Hepatocyte (in vitro differentiated cells): Measurements from ENCODE around the gene HASPIN. TPM values are rescaled to one million over a fixed set of nuclear protein-coding genes. Genes with fewer than 3 reads are reported as not detected.

ENCODE experiments used
- DNase-seq: peaks from one replicate; pipeline ENCODE4 v3.0.0-alpha.2; 2016; ENCODE audit warnings: low spot score
- H2AFZ ChIP-seq: fragments of 200-600 bp; sonication (generic); 2 replicates; pipeline ENCODE4 v1.6.0; 2016; ENCODE audit warnings: antibody characterized with exemption, mild to moderate bottlenecking
- H3K27ac ChIP-seq: fragments of 200-600 bp; sonication (generic); 2 replicates; pipeline ENCODE4 v1.5.1; 2016; ENCODE audit warnings: mild to moderate bottlenecking
- H3K27me3 ChIP-seq: fragments of 200-600 bp; sonication (generic); 2 replicates; pipeline ENCODE4 v1.6.1; 2016
- H3K36me3 ChIP-seq: fragments of 200-600 bp; sonication (generic); replicated peaks from 2 replicates; pipeline ENCODE4 v1.5.1; 2016; ENCODE audit warnings: low read depth; ENCODE audit not compliant: insufficient read depth
- H3K4me1 ChIP-seq: fragments of 200-600 bp; sonication (generic); 2 replicates; pipeline ENCODE4 v1.5.1; 2016; ENCODE audit warnings: mild to moderate bottlenecking, moderate library complexity; ENCODE audit not compliant: insufficient read depth
- H3K4me2 ChIP-seq: fragments of 200-600 bp; sonication (generic); 2 replicates; pipeline ENCODE4 v1.6.0; 2016
- H3K4me3 ChIP-seq: fragments of 200-600 bp; sonication (generic); 2 replicates; pipeline ENCODE4 v1.5.1; 2016; ENCODE audit warnings: mild to moderate bottlenecking
- H3K79me2 ChIP-seq: fragments of 200-600 bp; sonication (generic); 2 replicates; pipeline ENCODE4 v1.6.0; 2017; ENCODE audit warnings: mild to moderate bottlenecking
- H3K9me2 ChIP-seq: fragments of 200-600 bp; sonication (generic); replicated peaks from 2 replicates; pipeline ENCODE4 v1.6.0; 2017; ENCODE audit warnings: mild to moderate bottlenecking; ENCODE audit not compliant: insufficient read depth
- H3K9me3 ChIP-seq: fragments of 200-600 bp; sonication (generic); 2 replicates; pipeline ENCODE4 v1.5.1; 2016; ENCODE audit warnings: low read depth, mild to moderate bottlenecking
- H4K20me1 ChIP-seq: fragments of 200-600 bp; sonication (generic); 2 replicates; pipeline ENCODE4 v1.6.0; 2016; ENCODE audit warnings: mild to moderate bottlenecking; ENCODE audit not compliant: insufficient read depth, poor library complexity, severe bottlenecking
- EZH2 ChIP-seq: fragments of 200-600 bp; sonication (generic); IDR thresholded peaks from 2 replicates; pipeline ENCODE4 v1.6.1; 2016; ENCODE audit warnings: antibody characterized with exemption, mild to moderate bottlenecking, borderline replicate concordance
- EZH2phosphoT487 ChIP-seq: fragments of 200-600 bp; sonication (generic); IDR thresholded peaks from one replicate; pipeline ENCODE4 v1.6.1; 2018; ENCODE audit warnings: antibody characterized with exemption, mild to moderate bottlenecking, low read depth, moderate library complexity; ENCODE audit not compliant: unreplicated experiment, severe bottlenecking
- WGBS: methylation state at CpG from one replicate; pipeline ENCODE4 v1.1.6; 2016; ENCODE audit warnings: low lambda C conversion rate; ENCODE audit errors: missing lambda C conversion rate; 5-methylcytosine and 5-hydroxymethylcytosine counted together
- polyA plus RNA-seq: library from polyadenylated mRNA; unstranded; fragments of >200 nt; fragmentation: Nextera tagmentation; extraction: Ambion mirVana; gene quantifications from 2 replicates; pipeline ENCODE4 v1.2.1, GENCODE V29; 2016
- total RNA-seq: library from RNA; depleted of rRNA; stranded (reverse); fragments of >200 nt; gene quantifications from 2 replicates; pipeline ENCODE4 v1.2.3, GENCODE V29; 2014
- TF ChIP-seq, protein P1 (sequence below): fragments of 200-600 bp; sonication (generic); IDR thresholded peaks from 2 replicates; pipeline ENCODE4 v1.5.1; 2016; ENCODE audit warnings: antibody characterized with exemption, mild to moderate bottlenecking; ENCODE audit not compliant: poor library complexity

Gene HASPIN
- total and polyA plus RNA-seq, 2 experiments from 2014 or later = 1.1 to 1.5 TPM

DNA sequence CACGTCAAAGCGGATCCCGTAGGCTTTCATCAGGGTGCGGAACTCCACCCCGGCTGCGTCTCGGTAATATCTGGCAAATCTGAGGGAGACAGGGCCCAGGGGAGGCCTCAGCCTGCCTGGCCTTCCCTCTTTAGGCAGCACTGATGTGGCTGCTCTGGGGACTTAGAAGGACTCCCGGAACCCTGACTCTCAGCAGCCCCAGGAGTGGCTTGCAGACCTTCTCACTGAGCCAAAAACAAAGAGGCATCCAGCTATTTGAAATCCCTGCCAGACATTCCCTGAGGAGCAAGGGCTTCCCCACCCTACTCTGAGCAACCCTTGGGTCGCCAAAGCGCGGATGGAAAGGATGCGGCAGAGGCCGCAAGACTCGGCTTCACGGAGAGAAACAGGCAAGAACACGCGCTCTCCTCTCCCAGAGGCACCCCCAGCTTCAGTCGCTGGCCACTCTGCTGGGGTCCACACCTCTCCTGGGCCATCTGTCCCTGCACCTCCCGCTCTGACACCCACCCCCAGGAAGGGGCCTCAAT is 35.6 kb upstream of the HASPIN start:
- H3K4me2 ChIP-seq = no peak overlapping the region
- H3K27ac ChIP-seq = no peak overlapping the region
- TF ChIP-seq, protein P1, sequence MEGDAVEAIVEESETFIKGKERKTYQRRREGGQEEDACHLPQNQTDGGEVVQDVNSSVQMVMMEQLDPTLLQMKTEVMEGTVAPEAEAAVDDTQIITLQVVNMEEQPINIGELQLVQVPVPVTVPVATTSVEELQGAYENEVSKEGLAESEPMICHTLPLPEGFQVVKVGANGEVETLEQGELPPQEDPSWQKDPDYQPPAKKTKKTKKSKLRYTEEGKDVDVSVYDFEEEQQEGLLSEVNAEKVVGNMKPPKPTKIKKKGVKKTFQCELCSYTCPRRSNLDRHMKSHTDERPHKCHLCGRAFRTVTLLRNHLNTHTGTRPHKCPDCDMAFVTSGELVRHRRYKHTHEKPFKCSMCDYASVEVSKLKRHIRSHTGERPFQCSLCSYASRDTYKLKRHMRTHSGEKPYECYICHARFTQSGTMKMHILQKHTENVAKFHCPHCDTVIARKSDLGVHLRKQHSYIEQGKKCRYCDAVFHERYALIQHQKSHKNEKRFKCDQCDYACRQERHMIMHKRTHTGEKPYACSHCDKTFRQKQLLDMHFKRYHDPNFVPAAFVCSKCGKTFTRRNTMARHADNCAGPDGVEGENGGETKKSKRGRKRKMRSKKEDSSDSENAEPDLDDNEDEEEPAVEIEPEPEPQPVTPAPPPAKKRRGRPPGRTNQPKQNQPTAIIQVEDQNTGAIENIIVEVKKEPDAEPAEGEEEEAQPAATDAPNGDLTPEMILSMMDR = no peak
- TF ChIP-seq EZH2 = no peak
- 68% methylated on average over 19 of the region's 19 CpGs for WGBS
- no peak for DNase-seq
- H3K4me3 ChIP-seq = no peak overlapping the region
- no peaks in the 10 kb centered on the region for H3K36me3 ChIP-seq
- H3K27me3 ChIP-seq = peaks cover 2% of the 10 kb centered on the region
- no peaks in the 10 kb centered on the region for H3K9me2 ChIP-seq
- no peaks in the 10 kb centered on the region for H3K4me1 ChIP-seq
- H4K20me1 ChIP-seq = no peaks in the 10 kb centered on the region
- no peak overlapping the region for H2AFZ ChIP-seq
- H3K9me3 ChIP-seq = no peaks in the 10 kb centered on the region
- H3K79me2 ChIP-seq = no peaks in the 10 kb centered on the region

DNA sequence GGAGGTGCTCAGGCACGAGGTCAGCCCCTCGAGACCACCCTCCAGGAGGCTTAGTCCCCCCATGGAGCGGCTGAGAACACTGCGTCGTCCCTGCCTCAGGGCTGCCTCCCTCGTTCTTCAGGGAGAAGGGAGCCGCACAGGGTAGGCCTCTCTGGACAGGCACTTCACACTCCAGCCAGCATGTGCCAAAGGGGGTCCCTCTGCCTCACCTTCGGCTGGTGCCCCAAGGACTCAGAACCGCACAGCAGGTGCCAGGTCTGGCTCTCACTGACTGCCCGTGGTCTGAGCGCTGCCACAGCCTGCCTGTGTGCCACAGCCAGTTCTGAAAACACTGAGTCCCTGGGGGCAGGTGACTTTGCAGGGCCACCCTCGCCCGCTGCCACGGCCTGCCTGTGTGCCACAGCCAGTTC is 34.8 kb upstream of the HASPIN start:
- H3K9me2 ChIP-seq = no peaks in the 10 kb centered on the region
- H3K36me3 ChIP-seq = no peaks in the 10 kb centered on the region
- peaks cover 7% of the 10 kb centered on the region for H3K27me3 ChIP-seq
- TF ChIP-seq EZH2 (no peak), EZH2phosphoT487 (no peak)
- TF ChIP-seq, protein P1 = no peak
- no peak overlapping the region for H2AFZ ChIP-seq
- no peak for DNase-seq
- H3K4me2 ChIP-seq = no peak overlapping the region
- no peak overlapping the region for H3K4me3 ChIP-seq
- no peak overlapping the region for H3K27ac ChIP-seq
- no peaks in the 10 kb centered on the region for H3K4me1 ChIP-seq
- H4K20me1 ChIP-seq = no peaks in the 10 kb centered on the region
- no peaks in the 10 kb centered on the region for H3K79me2 ChIP-seq
- no peaks in the 10 kb centered on the region for H3K9me3 ChIP-seq
- WGBS = 84% methylated on average over 13 of the region's 14 CpGs

DNA sequence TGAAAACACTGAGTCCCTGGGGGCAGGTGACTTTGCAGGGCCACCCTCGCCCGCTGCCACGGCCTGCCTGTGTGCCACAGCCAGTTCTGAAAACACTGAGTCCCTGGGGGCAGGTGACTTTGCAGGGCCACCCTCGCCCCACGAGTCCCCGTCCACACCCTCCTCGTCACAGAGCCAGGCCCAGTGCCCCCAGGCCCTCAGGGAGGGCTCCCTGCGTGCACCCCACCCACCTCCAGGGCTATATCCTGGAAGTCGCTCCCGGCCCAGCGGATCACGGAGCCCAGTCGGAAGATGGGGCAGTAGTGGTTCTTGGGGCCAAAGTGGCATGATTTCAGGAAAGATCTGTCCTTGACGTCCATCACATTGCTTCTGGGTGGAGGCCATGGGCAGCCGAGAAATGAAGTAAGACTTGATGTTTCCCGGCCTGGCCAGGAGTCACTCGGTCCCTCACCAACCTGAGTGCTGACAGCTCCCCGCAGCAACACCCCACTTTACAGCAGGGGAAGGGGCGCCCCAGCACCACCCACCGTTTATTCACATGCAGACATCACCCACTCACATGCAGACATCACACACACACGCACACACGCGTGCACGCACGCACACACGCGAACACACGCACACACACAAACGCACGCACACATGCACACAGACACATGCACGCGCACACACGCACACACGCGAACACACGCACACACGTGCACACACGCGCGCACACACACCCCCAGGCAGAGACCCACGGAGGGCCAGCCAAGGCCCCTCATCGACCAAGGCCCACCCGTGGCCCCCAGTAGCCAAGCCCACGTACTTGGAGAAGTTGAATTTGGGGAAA is 34.2 kb upstream of the HASPIN start:
- Histone ChIP-seq H3K4me1 (no peaks in the 10 kb centered on the region), H3K36me3 (no peaks in the 10 kb centered on the region), H3K9me3 (no peaks in the 10 kb centered on the region), H2AFZ (no peak overlapping the region), H3K4me2 (no peak overlapping the region), H3K9me2 (no peaks in the 10 kb centered on the region), H3K27me3 (peaks cover 13% of the 10 kb centered on the region), H3K4me3 (no peak overlapping the region), H4K20me1 (no peaks in the 10 kb centered on the region), H3K79me2 (no peaks in the 10 kb centered on the region), H3K27ac (no peak overlapping the region)
- no peak for DNase-seq
- WGBS = 96% methylated on average over 40 of the region's 44 CpGs
- TF ChIP-seq EZH2phosphoT487 (no peak), EZH2 (no peak)
- TF ChIP-seq, protein P1 = no peak
